ENCODE results near the gene NTSR2. TPM values are rescaled to one million over a fixed set of nuclear protein-coding genes. Genes with fewer than 3 reads are reported as not detected.
A peak's percentile ranks its signal among the peaks of the same experiment; 100 is the strongest.

Gene NTSR2
- total RNA-seq, 4 donors from 2014 or later = not detected

DNA sequence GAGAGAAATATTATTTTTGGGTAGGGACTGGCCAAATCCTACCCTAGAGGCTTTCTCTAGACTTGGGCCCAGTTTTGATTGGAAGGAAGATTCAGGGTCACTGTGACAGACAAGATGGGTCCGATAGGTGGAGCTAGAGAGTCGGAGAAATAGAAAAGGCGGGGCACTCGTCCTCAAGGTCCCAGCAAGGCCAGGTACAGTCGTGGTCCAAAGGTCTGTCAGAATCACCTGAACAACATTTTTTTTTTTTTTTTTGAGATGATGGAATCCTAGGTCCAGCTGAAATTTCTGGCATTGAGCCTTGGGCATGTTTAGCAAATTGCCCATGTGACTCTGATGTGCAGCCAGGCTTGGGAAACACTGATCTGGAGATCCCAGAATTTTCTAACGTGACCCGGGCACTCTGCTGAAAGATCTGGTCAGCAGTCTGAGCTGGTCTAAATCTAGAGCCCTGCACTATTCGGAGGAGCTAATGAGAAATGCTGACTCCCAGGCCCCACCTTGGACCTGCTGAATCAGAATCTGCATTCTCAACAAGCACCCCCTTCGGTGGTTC lies 23.0 kb upstream of the NTSR2 start:
- DNase-seq (ENCODE audit: low spot score in 2 of 2) = peak in 1 of 2 donors; percentile 68
- WGBS = 15% methylated on average over 9 of the region's 9 CpGs

GRCh38 chr2:11691076-11691660 lies 21.2 kb upstream of the NTSR2 start:
- no peaks in the 10 kb centered on the region for H3K27me3 ChIP-seq
- 81% methylated on average over 5 of the region's 5 CpGs for WGBS
- H3K36me3 ChIP-seq = no peaks in the 10 kb centered on the region
- H3K9me3 ChIP-seq = no peaks in the 10 kb centered on the region
- H3K27ac ChIP-seq = no peak overlapping the region
- peak in 1 of 2 donors; percentile 31 for DNase-seq (ENCODE audit: low spot score in 2 of 2)
- TF ChIP-seq EP300 (IDR thresholded peaks at IDR 0.05) (no peak), POLR2A (IDR thresholded peaks at IDR 0.05) (no peak), POLR2AphosphoS5 (IDR thresholded peaks at IDR 0.05) (no peak)
- TF ChIP-seq, protein P1, sequence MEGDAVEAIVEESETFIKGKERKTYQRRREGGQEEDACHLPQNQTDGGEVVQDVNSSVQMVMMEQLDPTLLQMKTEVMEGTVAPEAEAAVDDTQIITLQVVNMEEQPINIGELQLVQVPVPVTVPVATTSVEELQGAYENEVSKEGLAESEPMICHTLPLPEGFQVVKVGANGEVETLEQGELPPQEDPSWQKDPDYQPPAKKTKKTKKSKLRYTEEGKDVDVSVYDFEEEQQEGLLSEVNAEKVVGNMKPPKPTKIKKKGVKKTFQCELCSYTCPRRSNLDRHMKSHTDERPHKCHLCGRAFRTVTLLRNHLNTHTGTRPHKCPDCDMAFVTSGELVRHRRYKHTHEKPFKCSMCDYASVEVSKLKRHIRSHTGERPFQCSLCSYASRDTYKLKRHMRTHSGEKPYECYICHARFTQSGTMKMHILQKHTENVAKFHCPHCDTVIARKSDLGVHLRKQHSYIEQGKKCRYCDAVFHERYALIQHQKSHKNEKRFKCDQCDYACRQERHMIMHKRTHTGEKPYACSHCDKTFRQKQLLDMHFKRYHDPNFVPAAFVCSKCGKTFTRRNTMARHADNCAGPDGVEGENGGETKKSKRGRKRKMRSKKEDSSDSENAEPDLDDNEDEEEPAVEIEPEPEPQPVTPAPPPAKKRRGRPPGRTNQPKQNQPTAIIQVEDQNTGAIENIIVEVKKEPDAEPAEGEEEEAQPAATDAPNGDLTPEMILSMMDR (IDR thresholded peaks at IDR 0.05) = no peak
- peaks cover 21% of the 10 kb centered on the region for H3K4me1 ChIP-seq
- H3K4me3 ChIP-seq = no peak overlapping the region

More for the DNA sequence above, 23.0 kb upstream of the NTSR2 start:
- no peaks in the 10 kb centered on the region for H3K9me3 ChIP-seq
- no peaks in the 10 kb centered on the region for H3K36me3 ChIP-seq
- peaks cover 31% of the 10 kb centered on the region for H3K4me1 ChIP-seq
- H3K27me3 ChIP-seq = no peaks in the 10 kb centered on the region
- TF ChIP-seq, protein P1 (IDR thresholded peaks at IDR 0.05) = peak; percentile 58 to 76
- no peak for TF ChIP-seq POLR2A (IDR thresholded peaks at IDR 0.05)
- no peak overlapping the region for H3K27ac ChIP-seq
- no peak overlapping the region for H3K4me3 ChIP-seq

DNA sequence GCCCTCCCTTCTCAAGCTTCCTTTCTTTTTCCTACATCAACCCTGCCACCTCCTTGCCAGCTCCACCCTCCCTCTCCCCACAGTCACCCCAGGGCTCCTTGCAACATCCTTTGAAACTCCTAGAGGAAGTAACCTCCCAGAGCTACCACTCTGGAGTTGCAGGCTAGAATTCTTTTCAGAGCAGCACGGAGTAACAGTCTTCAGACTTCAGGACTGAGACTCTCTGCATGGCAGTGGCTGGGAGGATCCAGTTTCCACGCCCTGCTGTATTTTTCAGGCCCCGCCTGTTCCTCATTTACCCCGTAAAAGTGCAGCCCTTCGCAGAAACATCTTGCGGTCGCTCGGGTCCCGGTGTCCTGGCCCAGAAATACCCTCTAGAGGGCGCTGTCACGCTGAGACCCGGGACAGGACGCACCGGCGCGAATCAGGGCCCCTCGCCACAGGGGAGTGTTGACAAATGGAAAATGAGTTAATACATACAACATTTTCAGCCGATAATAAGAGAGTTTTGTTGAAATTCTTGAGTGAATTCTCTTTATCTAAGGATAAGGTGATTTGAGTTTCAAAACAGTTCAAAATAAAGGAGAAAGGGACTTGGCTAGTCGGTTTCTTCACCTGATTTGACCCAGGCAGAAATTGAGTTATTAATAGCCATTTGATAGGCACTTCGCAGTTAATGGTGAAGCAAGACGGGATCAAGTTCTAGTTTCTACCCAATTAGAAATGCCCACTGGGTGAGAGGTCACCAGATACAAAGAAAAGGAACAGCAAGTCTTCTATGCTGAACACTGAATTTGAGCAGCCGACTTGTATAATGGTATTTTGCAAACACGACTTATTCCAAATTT lies 18.5 kb upstream of the NTSR2 start:
- H3K4me3 ChIP-seq = peak overlapping the region; percentile 27
- peak overlapping the region; percentile 14 for H3K27ac ChIP-seq
- WGBS = 9% methylated on average over 22 of the region's 23 CpGs
- H3K36me3 ChIP-seq = no peaks in the 10 kb centered on the region
- H3K4me1 ChIP-seq = peaks cover 21% of the 10 kb centered on the region
- no peak for TF ChIP-seq EP300 (IDR thresholded peaks at IDR 0.05)
- TF ChIP-seq, protein P1 (IDR thresholded peaks at IDR 0.05) = peak; percentile 60 to 77
- H3K27me3 ChIP-seq = peaks cover 6% of the 10 kb centered on the region
- H3K9me3 ChIP-seq = no peaks in the 10 kb centered on the region
- DNase-seq (ENCODE audit: low spot score in 2 of 2) = peak; percentile 88 to 89

- DNase-seq (ENCODE audit: low spot score in 2 of 2) = no peak
These were observed 17.7 kb upstream of the NTSR2 start for GRCh38 chr2:11687736-11688135.

More at GRCh38 chr2:11687736-11688135, 17.7 kb upstream of the NTSR2 start:
- peaks cover 11% of the 10 kb centered on the region for H3K27me3 ChIP-seq
- no peak overlapping the region for H3K27ac ChIP-seq
- TF ChIP-seq POLR2A (IDR thresholded peaks at IDR 0.05) = no peak
- no peak for TF ChIP-seq EP300 (IDR thresholded peaks at IDR 0.05)
- no peak for TF ChIP-seq POLR2AphosphoS5 (IDR thresholded peaks at IDR 0.05)
- TF ChIP-seq, protein P1 (IDR thresholded peaks at IDR 0.05) = no peak
- H3K4me1 ChIP-seq = peaks cover 16% of the 10 kb centered on the region
- H3K36me3 ChIP-seq = no peaks in the 10 kb centered on the region
- no peaks in the 10 kb centered on the region for H3K9me3 ChIP-seq
- WGBS = 68% methylated on average over 5 of the region's 9 CpGs
- H3K4me3 ChIP-seq = no peak overlapping the region

All from suprapubic skin (tissue), 4 donors.